Prostate gland (tissue), 2 donors: Measurements from ENCODE around the gene RGMB.

Experiments
- POLR2A ChIP-seq: fragments of 450-650 bp; IDR thresholded peaks from one replicate; pipeline ENCODE4 v1.6.1; 2016; ENCODE audit warnings: antibody characterized with exemption, mild to moderate bottlenecking
- POLR2AphosphoS5 ChIP-seq: sonication (generic); formaldehyde crosslinking; IDR thresholded peaks from one replicate; pipeline ENCODE4 v1.6.1; 2017; ENCODE audit warnings: antibody characterized with exemption
- TF ChIP-seq, protein P1 (sequence below), 4 experiments: fragments of 200-600 bp in 2 of 4; fragments of 450-650 bp in 2 of 4; sonication (generic) in 2 of 4; IDR thresholded peaks; 1 replicate in 3 of 4; 2 replicates in 1 of 4; pipeline ENCODE4 v1.5.1; 2016 to 2019; ENCODE audit warnings: antibody characterized with exemption in 4 of 4, mild to moderate bottlenecking in 2 of 4, moderate library complexity in 2 of 4

DNA sequence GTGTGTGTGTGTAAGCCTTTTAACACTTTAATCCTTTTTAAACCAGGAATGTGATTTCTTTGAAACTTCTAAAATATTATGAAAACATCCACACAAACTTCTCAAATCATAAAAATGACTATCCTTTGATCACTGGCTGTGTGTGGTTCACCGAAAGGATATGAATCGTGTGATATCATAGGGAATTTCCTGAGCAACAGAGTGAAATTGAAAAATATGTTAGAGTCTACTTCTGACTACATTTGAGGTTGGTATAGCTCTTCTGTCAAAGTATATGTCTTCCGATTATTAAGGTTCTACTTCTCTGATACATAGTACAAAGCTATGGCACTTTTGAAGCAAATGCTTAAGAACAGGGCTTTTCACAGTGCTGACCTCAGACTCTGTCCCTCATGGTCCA lies 40.3 kb downstream of the RGMB start:
- TF ChIP-seq, protein P1, sequence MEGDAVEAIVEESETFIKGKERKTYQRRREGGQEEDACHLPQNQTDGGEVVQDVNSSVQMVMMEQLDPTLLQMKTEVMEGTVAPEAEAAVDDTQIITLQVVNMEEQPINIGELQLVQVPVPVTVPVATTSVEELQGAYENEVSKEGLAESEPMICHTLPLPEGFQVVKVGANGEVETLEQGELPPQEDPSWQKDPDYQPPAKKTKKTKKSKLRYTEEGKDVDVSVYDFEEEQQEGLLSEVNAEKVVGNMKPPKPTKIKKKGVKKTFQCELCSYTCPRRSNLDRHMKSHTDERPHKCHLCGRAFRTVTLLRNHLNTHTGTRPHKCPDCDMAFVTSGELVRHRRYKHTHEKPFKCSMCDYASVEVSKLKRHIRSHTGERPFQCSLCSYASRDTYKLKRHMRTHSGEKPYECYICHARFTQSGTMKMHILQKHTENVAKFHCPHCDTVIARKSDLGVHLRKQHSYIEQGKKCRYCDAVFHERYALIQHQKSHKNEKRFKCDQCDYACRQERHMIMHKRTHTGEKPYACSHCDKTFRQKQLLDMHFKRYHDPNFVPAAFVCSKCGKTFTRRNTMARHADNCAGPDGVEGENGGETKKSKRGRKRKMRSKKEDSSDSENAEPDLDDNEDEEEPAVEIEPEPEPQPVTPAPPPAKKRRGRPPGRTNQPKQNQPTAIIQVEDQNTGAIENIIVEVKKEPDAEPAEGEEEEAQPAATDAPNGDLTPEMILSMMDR (IDR thresholded peaks at IDR 0.05): no peak
- TF ChIP-seq POLR2A (no peak), POLR2AphosphoS5 (no peak)
